HepG2 (cell line): ENCODE data around the gene GNPNAT1. TPM values are rescaled to one million over a fixed set of nuclear protein-coding genes. Genes with fewer than 3 reads are reported as not detected.
A peak's percentile ranks its signal among the peaks of the same experiment; 100 is the strongest.

ENCODE experiments used
- ATF1 ChIP-seq: IDR thresholded peaks from 2 replicates; pipeline ENCODE4 v1.6.1; 2016; ENCODE audit warnings: mild to moderate bottlenecking, control low read depth
- BHLHE40 ChIP-seq: IDR thresholded peaks from 2 replicates; pipeline ENCODE4 v1.6.1; 2011; ENCODE audit warnings: low read length, improper control_type of control experiment
- CREB3 ChIP-seq: sonication (generic); formaldehyde crosslinking; IDR thresholded peaks from 2 replicates; pipeline ENCODE4 v1.5.0; 2020; ENCODE audit warnings: missing genetic modification reagents
- E2F1 ChIP-seq: sonication (generic); formaldehyde crosslinking; IDR thresholded peaks from 2 replicates; pipeline ENCODE4 v1.5.0; 2020; ENCODE audit warnings: missing genetic modification reagents
- ELF4 ChIP-seq: sonication (generic); formaldehyde crosslinking; IDR thresholded peaks from 2 replicates; pipeline ENCODE4 v1.5.0; 2020; ENCODE audit warnings: missing genetic modification reagents, mild to moderate bottlenecking, moderate library complexity, borderline replicate concordance
- ERF ChIP-seq: IDR thresholded peaks from 2 replicates; pipeline ENCODE4 v1.6.1; 2018; ENCODE audit warnings: missing biosample characterization, missing genetic modification reagents
- ESRRA ChIP-seq: sonication (generic); formaldehyde crosslinking; IDR thresholded peaks from 2 replicates; pipeline ENCODE4 v1.5.1; 2020; ENCODE audit warnings: mild to moderate bottlenecking, low read depth, missing genetic modification reagents
- HIC2 ChIP-seq: sonication (generic); formaldehyde crosslinking; IDR thresholded peaks from 2 replicates; pipeline ENCODE4 v1.9.0; 2022; ENCODE audit warnings: low read depth, missing genetic modification reagents
- HNRNPK ChIP-seq: fragments of 200-400 bp; formaldehyde crosslinking; IDR thresholded peaks from 2 replicates; pipeline ENCODE4 v1.6.1; 2018; ENCODE audit warnings: low read length, low read depth, moderate library complexity, mild to moderate bottlenecking; ENCODE audit not compliant: poor library complexity, severe bottlenecking
- HOXA9 ChIP-seq: sonication (generic); formaldehyde crosslinking; IDR thresholded peaks from 2 replicates; pipeline ENCODE4 v1.8.1; 2022; ENCODE audit warnings: missing genetic modification reagents, mild to moderate bottlenecking, moderate library complexity, borderline replicate concordance
- KAT7 ChIP-seq: IDR thresholded peaks from 2 replicates; pipeline ENCODE4 v1.6.1; 2018; ENCODE audit warnings: borderline replicate concordance, missing compliant biosample characterization
- PRDM10 ChIP-seq: sonication (generic); formaldehyde crosslinking; IDR thresholded peaks from 2 replicates; pipeline ENCODE4 v1.4.0; 2020; ENCODE audit warnings: low read depth, missing genetic modification reagents
- RAD21 ChIP-seq: fragments of 450-650 bp; formaldehyde crosslinking; IDR thresholded peaks from 2 replicates; pipeline ENCODE4 v1.5.0; 2020; ENCODE audit warnings: mild to moderate bottlenecking
- RFX3 ChIP-seq: IDR thresholded peaks from 2 replicates; pipeline ENCODE4 v1.6.1; 2016; ENCODE audit warnings: missing biosample characterization, missing genetic modification reagents
- RFXAP ChIP-seq: sonication (generic); formaldehyde crosslinking; IDR thresholded peaks from 2 replicates; pipeline ENCODE4 v1.4.0; 2020; ENCODE audit warnings: missing genetic modification reagents, borderline replicate concordance
- TBL1XR1 ChIP-seq: fragments of 150-350 bp; IDR thresholded peaks from 2 replicates; pipeline ENCODE4 v1.6.1; 2014; ENCODE audit warnings: borderline replicate concordance, low read length; ENCODE audit not compliant: partially characterized antibody
- ZC3H4 ChIP-seq: sonication (generic); formaldehyde crosslinking; IDR thresholded peaks from 2 replicates; pipeline ENCODE4 v1.4.0; 2020; ENCODE audit warnings: missing genetic modification reagents, borderline replicate concordance
- ZFP41 ChIP-seq: sonication (generic); formaldehyde crosslinking; IDR thresholded peaks from 2 replicates; pipeline ENCODE4 v1.4.0; 2020; ENCODE audit warnings: mild to moderate bottlenecking, missing genetic modification reagents, borderline replicate concordance
- ZNF224 ChIP-seq: sonication (generic); formaldehyde crosslinking; IDR thresholded peaks from 2 replicates; pipeline ENCODE4 v1.5.0; 2020; ENCODE audit warnings: mild to moderate bottlenecking, missing genetic modification reagents
- ZNF383 ChIP-seq: sonication (generic); formaldehyde crosslinking; IDR thresholded peaks from 2 replicates; pipeline ENCODE4 v1.4.0; 2020; ENCODE audit warnings: missing genetic modification reagents, mild to moderate bottlenecking, borderline replicate concordance
- ZNF451 ChIP-seq: sonication (generic); formaldehyde crosslinking; IDR thresholded peaks from 2 replicates; pipeline ENCODE4 v1.5.0; 2020; ENCODE audit warnings: mild to moderate bottlenecking, missing genetic modification reagents
- ZNF564 ChIP-seq: sonication (generic); formaldehyde crosslinking; IDR thresholded peaks from 2 replicates; pipeline ENCODE4 v1.8.1; 2023; ENCODE audit warnings: mild to moderate bottlenecking, missing genetic modification reagents
- ZNF589 ChIP-seq: sonication (generic); formaldehyde crosslinking; conservative IDR thresholded peaks from 2 replicates; pipeline ENCODE4 v1.8.0; 2022; ENCODE audit warnings: mild to moderate bottlenecking, moderate library complexity, missing genetic modification reagents
- ZNF709 ChIP-seq: sonication (generic); formaldehyde crosslinking; IDR thresholded peaks from 2 replicates; pipeline ENCODE4 v1.5.0; 2020; ENCODE audit warnings: mild to moderate bottlenecking, missing genetic modification reagents
- ZSCAN9 ChIP-seq: IDR thresholded peaks from 2 replicates; pipeline ENCODE4 v1.6.1; 2016; ENCODE audit warnings: borderline replicate concordance
- polyA plus RNA-seq, 8 experiments: library from polyadenylated mRNA; depleted of rRNA in 3 of 8; stranded (reverse) in 7 of 8; unstranded in 1 of 8; fragments of >200 nt; fragmentation: Illumina TruSeq in 4 of 8; extraction: Trizol in 4 of 8; gene quantifications; 2 replicates each; pipeline versions ENCODE4 v1.2.1 to v1.2.3, GENCODE V29; 2011 to 2016; ENCODE audit warnings: low read depth in 4 of 8, missing spikeins in 1 of 8, mixed read lengths in 1 of 8; ENCODE audit not compliant: insufficient read depth in 1 of 8
- total RNA-seq, 5 experiments: library from RNA; depleted of rRNA; stranded (reverse); fragments of >200 nt; fragmentation: Illumina TruSeq; extraction: Trizol; gene quantifications; 2 replicates each; pipeline ENCODE4 v1.2.3, GENCODE V29; 2016; ENCODE audit warnings: low read depth in 1 of 5

The GNPNAT1 gene
- total and polyA plus RNA-seq, 2 of the 13 experiments (the other 11 are each of a cell fraction or from before 2014, with no cell fraction given), result 38.3 to 54.9 TPM

GRCh38 chr14:52821805-52822250 lies 30.4 kb upstream of the GNPNAT1 start (continued):
- TF ChIP-seq ZNF564 (no peak), ZFP41 (no peak), HNRNPK (no peak), ESRRA (peak; percentile 96), ZC3H4 (CRISPR knock-in tag) (no peak), ZNF709 (CRISPR knock-in tag) (no peak), ZNF383 (CRISPR knock-in tag) (no peak), HIC2 (CRISPR knock-in tag) (peak; percentile 93), RFXAP (CRISPR knock-in tag) (0 out of 2 replicates have a peak, but pooled peaks have one; percentile 48), ZSCAN9 (peak; percentile 85), HOXA9 (CRISPR knock-in tag) (no peak), ATF1 (peak; percentile 54; the same call in 1 of the 2 replicates), ERF (CRISPR knock-in tag) (peak; percentile 83), ELF4 (CRISPR knock-in tag) (no peak), CREB3 (CRISPR knock-in tag) (no peak), ZNF451 (CRISPR knock-in tag) (no peak), BHLHE40 (peak; percentile 52; the same call in 1 of the 2 replicates), E2F1 (CRISPR knock-in tag) (no peak), TBL1XR1 (peak; percentile 97), ZNF224 (peak; percentile 55; the same call in 1 of the 2 replicates), RFX3 (no peak), PRDM10 (CRISPR knock-in tag) (no peak), RAD21 (no peak; the same call in 1 of the 2 replicates), KAT7 (CRISPR knock-in tag) (no peak), ZNF589 (CRISPR knock-in tag) (no peak)
